Neural cell (in vitro differentiated cells): Measurements from ENCODE around the gene NECTIN2.

Experiments
- CTCF ChIP-seq: fragments of 450-650 bp; IDR thresholded peaks from 2 replicates; pipeline ENCODE4 v1.5.1; 2014; ENCODE audit warnings: antibody characterized with exemption, mild to moderate bottlenecking, moderate library complexity; ENCODE audit not compliant: poor library complexity, severe bottlenecking
- EZH2 ChIP-seq: fragments of 200-600, 300-800 bp; shearing (Covaris generic), sonication (generic); IDR thresholded peaks from 2 replicates; pipeline ENCODE4 v1.6.1; 2014; ENCODE audit warnings: antibody characterized with exemption, low read length, borderline replicate concordance, mild to moderate bottlenecking; ENCODE audit not compliant: insufficient read depth, poor library complexity, severe bottlenecking
- RAD21 ChIP-seq: fragments of 450-650 bp; conservative IDR thresholded peaks from 2 replicates; pipeline ENCODE4 v1.6.1; 2014; ENCODE audit warnings: antibody characterized with exemption, mild to moderate bottlenecking, moderate library complexity
- SMC3 ChIP-seq: fragments of 450-650 bp; conservative IDR thresholded peaks from 2 replicates; pipeline ENCODE4 v1.6.1; 2014; ENCODE audit warnings: antibody characterized with exemption, mild to moderate bottlenecking, moderate library complexity; ENCODE audit not compliant: poor library complexity
- TAF1 ChIP-seq: IDR thresholded peaks from 2 replicates; pipeline ENCODE4 v1.6.1; 2012; ENCODE audit warnings: low read depth

GRCh38 chr19:44850641-44851109 lies 4.6 kb downstream of the NECTIN2 start:
- TF ChIP-seq CTCF (no peak), TAF1 (no peak), RAD21 (no peak), EZH2 (no peak), SMC3 (no peak)
